Measurements from ENCODE around the gene XKR3. TPM values are rescaled to one million over a fixed set of nuclear protein-coding genes. Genes with fewer than 3 reads are reported as not detected.

Gene XKR3
- total and polyA plus RNA-seq, 12 donors: 0.16 TPM; not detected in 11

DNA sequence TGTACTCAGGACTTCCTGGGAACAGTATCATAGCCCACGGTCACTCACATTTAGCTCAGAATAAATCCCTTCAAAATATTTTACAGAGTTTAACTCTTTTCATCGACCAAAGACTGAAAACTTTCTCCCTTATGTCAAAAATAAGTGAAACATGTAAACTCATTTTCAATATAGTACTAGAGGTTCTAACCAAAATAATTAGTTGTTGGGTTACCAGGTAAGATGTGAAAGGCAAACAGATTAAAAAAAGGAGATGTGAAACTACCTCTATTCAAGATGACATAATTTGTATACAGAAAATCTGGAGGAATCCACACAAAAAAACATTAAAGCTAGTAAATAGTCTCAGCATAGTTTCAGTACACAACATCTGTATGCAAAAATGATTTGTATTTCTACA is 20.3 kb downstream of the XKR3 start:
- H3K36me3 ChIP-seq (replicated peaks in 1 of 2): no peaks in the 10 kb centered on the region
- 52 to 64% (median 54%) methylated on average over 2 of the region's 2 CpGs for WGBS, 4 donors
- TF ChIP-seq CTCF (IDR thresholded peaks at IDR 0.05) (no peak), POLR2A (IDR thresholded peaks at IDR 0.05) (no peak)
- intact Hi-C loops (cut with DNase I): no loop called here
- no peak for DNase-seq
- no peaks in the 10 kb centered on the region for H3K4me1 ChIP-seq (replicated peaks in 1 of 2)
- H3K27me3 ChIP-seq: no peaks in the 10 kb centered on the region
- no peak overlapping the region for H3K27ac ChIP-seq
- H3K9me3 ChIP-seq (replicated peaks in 1 of 3): no peaks in the 10 kb centered on the region
- H3K4me3 ChIP-seq: no peak overlapping the region

GRCh38 chr22:16803255-16803917 is 21.8 kb downstream of the XKR3 start:
- intact Hi-C loops (cut with DNase I): no loop called here
- no peak for DNase-seq
- WGBS, 4 donors: 61 to 79% (median 72%) methylated on average over 4 of the region's 4 CpGs
- H3K27ac ChIP-seq: no peak overlapping the region
- TF ChIP-seq CTCF (IDR thresholded peaks at IDR 0.05) (no peak), POLR2A (IDR thresholded peaks at IDR 0.05) (no peak)
- no peaks in the 10 kb centered on the region for H3K27me3 ChIP-seq
- no peaks in the 10 kb centered on the region for H3K9me3 ChIP-seq (replicated peaks in 1 of 3)
- H3K4me1 ChIP-seq (replicated peaks in 1 of 2): no peaks in the 10 kb centered on the region
- H3K4me3 ChIP-seq: no peak overlapping the region
- no peaks in the 10 kb centered on the region for H3K36me3 ChIP-seq (replicated peaks in 1 of 2)

- Histone ChIP-seq H3K36me3 (replicated peaks in 1 of 2) (no peaks in the 10 kb centered on the region), H3K27me3 (no peaks in the 10 kb centered on the region), H3K4me3 (no peak overlapping the region), H3K4me1 (replicated peaks in 1 of 2) (no peaks in the 10 kb centered on the region), H3K27ac (no peak overlapping the region), H3K9me3 (replicated peaks in 1 of 3) (no peaks in the 10 kb centered on the region)
- intact Hi-C loops (cut with DNase I): no loop called here
- TF ChIP-seq POLR2A (IDR thresholded peaks at IDR 0.05) (no peak), CTCF (IDR thresholded peaks at IDR 0.05) (no peak)
- DNase-seq: no peak
- 79 to 84% (median 83%) methylated on average over 3 of the region's 3 CpGs for WGBS, 4 donors
Measured at GRCh38 chr22:16801571-16801970, 23.6 kb downstream of the XKR3 start.

DNA sequence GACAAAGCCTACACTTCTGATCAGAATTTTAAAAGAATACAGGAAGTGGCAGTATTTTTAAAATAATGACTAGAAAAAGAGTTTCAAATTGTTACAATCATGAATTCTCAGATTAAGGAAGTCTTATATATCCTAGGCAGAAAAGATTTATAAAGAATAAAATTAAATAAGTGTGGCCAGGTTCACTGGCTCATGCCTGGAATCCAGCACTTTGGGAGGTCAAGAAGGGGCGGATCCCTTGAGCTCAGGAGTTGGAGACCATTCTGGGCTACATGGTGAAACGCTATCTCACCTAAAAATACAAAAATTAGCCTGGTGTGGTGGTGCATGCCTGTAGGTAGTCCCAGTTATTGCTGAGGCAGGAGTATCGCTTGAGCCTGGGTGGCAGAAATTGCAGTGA is 24.1 kb downstream of the XKR3 start:
- no peaks in the 10 kb centered on the region for H3K36me3 ChIP-seq (replicated peaks in 1 of 2)
- no peaks in the 10 kb centered on the region for H3K9me3 ChIP-seq (replicated peaks in 1 of 3)
- no peak overlapping the region for H3K27ac ChIP-seq
- 73 to 85% (median 77%) methylated on average over 3 of the region's 3 CpGs for WGBS, 4 donors
- H3K4me1 ChIP-seq (replicated peaks in 1 of 2): no peaks in the 10 kb centered on the region
- H3K27me3 ChIP-seq: no peaks in the 10 kb centered on the region
- intact Hi-C loops (cut with DNase I): no loop called here
- TF ChIP-seq POLR2A (IDR thresholded peaks at IDR 0.05) (no peak), CTCF (IDR thresholded peaks at IDR 0.05) (no peak)
- no peak overlapping the region for H3K4me3 ChIP-seq
- no peak for DNase-seq
